Adrenal gland (tissue), 5 donors: ENCODE data around the gene ARHGEF11.

Experiments used
- CTCF ChIP-seq, 6 experiments: fragments of 450-650 bp in 4 of 6; fragments of 200-600 bp in 2 of 6; sonication (generic) in 1 of 6; IDR thresholded peaks; 1 replicate in 5 of 6; 2 replicates in 1 of 6; pipeline versions ENCODE4 v1.5.1 to v1.8.0; 2016 to 2021; ENCODE audit warnings: antibody characterized with exemption in 6 of 6, mild to moderate bottlenecking in 2 of 6, moderate library complexity in 1 of 6
- POLR2A ChIP-seq, 2 donors: fragments of 450-650 bp; IDR thresholded peaks; one replicate each; pipeline ENCODE4 v1.6.1; 2017; ENCODE audit warnings: antibody characterized with exemption in 2 of 2, mild to moderate bottlenecking in 2 of 2, moderate library complexity in 1 of 2
- donor health status: DM: no; HTN: no; CAD: no.

GRCh38 chr1:156905651-156906050 is 139.9 kb downstream of the ARHGEF11 start:
- TF ChIP-seq POLR2A (IDR thresholded peaks at IDR 0.05) (no peak), CTCF (IDR thresholded peaks at IDR 0.05) (no peak)
